Activated B cell treated with CpG ODN at 0.5 μM for 24 hours (primary cell): ENCODE measurements around the gene FBXO10. TPM values are rescaled to one million over a fixed set of nuclear protein-coding genes. Genes with fewer than 3 reads are reported as not detected.

Source experiments
- ATAC-seq: fragments of 200-7000 bp; cut with Tn5 transposase; one replicate; pipeline ENCODE4 v1.10.0; 2021; ENCODE audit warnings: low read depth, mild to moderate bottlenecking, moderate library complexity
- CTCF ChIA-PET: fragments of 350-600 bp; sonication (Branson Sonifier 250); formaldehyde crosslinking; loops from one replicate; lab custom pipeline; 2021; ENCODE audit warnings: antibody characterized with exemption; lab: Charles Lee
- POLR2A ChIA-PET: fragments of 350-600 bp; sonication (Branson Sonifier 250); formaldehyde crosslinking; loops from one replicate; lab custom pipeline; 2021; ENCODE audit warnings: antibody characterized with exemption; lab: Charles Lee
- DNase-seq: peaks from one replicate; pipeline ENCODE4 v3.0.0; 2022
- H3K27ac Mint-ChIP-seq: one replicate; pipeline ENCODE4 v1.8.0; 2020; ENCODE audit warnings: mixed read lengths
- H3K27me3 Mint-ChIP-seq: one replicate; pipeline ENCODE4 v1.8.0; 2021; ENCODE audit warnings: mixed read lengths
- H3K36me3 Mint-ChIP-seq: one replicate; pipeline ENCODE4 v1.8.0; 2021; ENCODE audit warnings: low read depth, mixed read lengths
- H3K4me1 Mint-ChIP-seq: one replicate; pipeline ENCODE4 v1.8.0; 2021; ENCODE audit warnings: mixed read lengths
- H3K4me3 Mint-ChIP-seq: one replicate; pipeline ENCODE4 v1.8.0; 2020; ENCODE audit warnings: mild to moderate bottlenecking, mixed read lengths
- H3K9me3 Mint-ChIP-seq: one replicate; pipeline ENCODE4 v1.8.0; 2020; ENCODE audit warnings: mixed read lengths
- intact Hi-C: fragments of 100-400 bp; cut with micrococcal nuclease; formaldehyde crosslinking; loops from one replicate; pipeline ENCODE4 v1.15.1; 2024
- total RNA-seq: library from RNA; stranded (reverse); gene quantifications from 2 replicates; pipeline ENCODE4 v1.2.3, GENCODE V29; 2022
- TF ChIP-seq, protein P1 (sequence below): fragments of 200-600 bp; IDR thresholded peaks from one replicate; pipeline ENCODE4 v1.8.0; 2022; ENCODE audit warnings: antibody characterized with exemption, mild to moderate bottlenecking

FBXO10 gene
- total RNA-seq, 1 donor from 2014 or later: 39.4 TPM

DNA sequence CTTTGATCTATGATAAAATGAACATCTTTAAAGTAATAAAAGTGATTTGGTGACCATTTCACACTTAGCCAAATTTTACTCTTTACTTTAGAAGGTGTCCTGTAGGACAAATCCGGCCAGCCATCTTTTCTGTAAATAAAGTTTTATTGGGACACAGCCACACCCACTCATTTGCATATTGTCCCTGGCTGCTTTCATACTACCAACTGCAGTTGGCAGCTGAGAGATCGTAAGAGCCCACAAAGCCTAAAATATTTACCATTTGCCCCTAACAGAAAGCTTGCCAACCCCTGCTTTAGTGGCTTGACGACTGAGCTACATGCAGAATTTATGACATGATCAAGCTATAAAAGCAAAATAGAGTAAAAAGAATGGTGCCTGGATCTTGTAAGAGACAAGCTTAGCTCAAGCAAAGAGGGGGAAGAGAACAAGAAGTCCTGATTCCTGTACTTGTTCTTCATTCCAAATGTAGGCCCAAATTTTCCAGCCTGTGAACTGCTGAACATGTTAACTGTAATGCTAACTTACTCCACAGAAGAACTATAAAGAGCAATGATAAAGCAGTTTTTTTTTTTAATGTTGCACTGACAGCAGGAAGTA lies 7.4 kb upstream of the FBXO10 start:
- DNase-seq (no peak), ATAC-seq (no peak)
- ChIA-PET CTCF (interaction anchor here (1.0 to 1.4 kb wide), 2 partner anchors 8 to 710 kb away, joined by 3 to 5 read pairs; partner anchors contain the start of gene TOMM5), POLR2A (interaction anchor here (0.6 to 1.6 kb wide), 3 partner anchors 8 to 33 kb away, joined by 4 to 8 read pairs (median 4); partner anchors contain the start of gene TOMM5)
- Mint-ChIP-seq H3K9me3 (no peaks in the 10 kb centered on the region), H3K4me3 (no peak overlapping the region), H3K27ac (no peak overlapping the region), H3K4me1 (peaks cover 17% of the 10 kb centered on the region), H3K27me3 (no peaks in the 10 kb centered on the region), H3K36me3 (peaks cover 61% of the 10 kb centered on the region)
- intact Hi-C loops: loop anchor here (2.0 to 5.0 kb wide), 2 partner anchors 163 to 484 kb away; partner anchors contain the start of gene SHB
- TF ChIP-seq, protein P1, sequence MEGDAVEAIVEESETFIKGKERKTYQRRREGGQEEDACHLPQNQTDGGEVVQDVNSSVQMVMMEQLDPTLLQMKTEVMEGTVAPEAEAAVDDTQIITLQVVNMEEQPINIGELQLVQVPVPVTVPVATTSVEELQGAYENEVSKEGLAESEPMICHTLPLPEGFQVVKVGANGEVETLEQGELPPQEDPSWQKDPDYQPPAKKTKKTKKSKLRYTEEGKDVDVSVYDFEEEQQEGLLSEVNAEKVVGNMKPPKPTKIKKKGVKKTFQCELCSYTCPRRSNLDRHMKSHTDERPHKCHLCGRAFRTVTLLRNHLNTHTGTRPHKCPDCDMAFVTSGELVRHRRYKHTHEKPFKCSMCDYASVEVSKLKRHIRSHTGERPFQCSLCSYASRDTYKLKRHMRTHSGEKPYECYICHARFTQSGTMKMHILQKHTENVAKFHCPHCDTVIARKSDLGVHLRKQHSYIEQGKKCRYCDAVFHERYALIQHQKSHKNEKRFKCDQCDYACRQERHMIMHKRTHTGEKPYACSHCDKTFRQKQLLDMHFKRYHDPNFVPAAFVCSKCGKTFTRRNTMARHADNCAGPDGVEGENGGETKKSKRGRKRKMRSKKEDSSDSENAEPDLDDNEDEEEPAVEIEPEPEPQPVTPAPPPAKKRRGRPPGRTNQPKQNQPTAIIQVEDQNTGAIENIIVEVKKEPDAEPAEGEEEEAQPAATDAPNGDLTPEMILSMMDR: no peak

DNA sequence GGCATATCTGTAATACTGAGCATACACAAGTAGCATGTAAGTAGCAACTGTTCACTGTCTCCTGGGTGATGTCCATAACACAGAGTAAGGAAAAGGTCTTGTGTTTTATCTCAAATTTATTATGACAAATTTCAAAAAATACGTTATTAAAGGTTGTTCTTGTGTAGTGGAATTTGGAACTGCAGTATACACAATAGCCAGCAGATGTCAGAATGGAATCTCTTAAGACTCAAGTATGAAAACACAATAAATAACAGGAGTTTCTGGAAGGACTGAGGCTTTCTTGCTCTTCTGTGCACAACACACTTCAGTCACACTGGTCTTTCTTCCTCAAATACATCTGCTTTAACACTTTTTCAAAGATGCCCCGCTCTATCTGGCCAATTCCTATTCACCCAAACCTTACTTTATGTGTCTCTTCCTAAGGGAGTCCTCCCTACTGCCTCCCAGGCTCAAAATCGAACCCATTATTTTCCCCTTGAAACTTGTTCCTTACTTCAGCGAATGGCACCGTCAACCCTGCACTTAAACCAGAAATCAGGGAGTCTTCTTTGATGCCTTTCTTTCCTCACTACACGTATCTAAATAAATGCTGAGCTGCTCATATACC lies 6.5 kb upstream of the FBXO10 start:
- intact Hi-C loops: loop anchor here (1.0 to 5.0 kb wide), 3 partner anchors 10 to 485 kb away; partner anchors contain the start of genes SHB and TOMM5
- peaks cover 51% of the 10 kb centered on the region for H3K36me3 Mint-ChIP-seq
- ChIA-PET CTCF (interaction anchor here (1.4 kb wide), 1 partner anchor 9 kb away, joined by 5 read pairs; the partner anchor contains the start of gene TOMM5), POLR2A (interaction anchor here (1.3 to 1.6 kb wide), 1 partner anchor 10 kb away, joined by 6 to 8 read pairs; the partner anchor contains the start of gene TOMM5)
- TF ChIP-seq, protein P1: no peak
- DNase-seq: no peak
- no peak overlapping the region for H3K4me3 Mint-ChIP-seq
- H3K27me3 Mint-ChIP-seq: no peaks in the 10 kb centered on the region
- ATAC-seq: peak; percentile 69
- peak overlapping the region; percentile 47 for H3K27ac Mint-ChIP-seq
- peaks cover 21% of the 10 kb centered on the region for H3K4me1 Mint-ChIP-seq
- H3K9me3 Mint-ChIP-seq: no peaks in the 10 kb centered on the region

DNA sequence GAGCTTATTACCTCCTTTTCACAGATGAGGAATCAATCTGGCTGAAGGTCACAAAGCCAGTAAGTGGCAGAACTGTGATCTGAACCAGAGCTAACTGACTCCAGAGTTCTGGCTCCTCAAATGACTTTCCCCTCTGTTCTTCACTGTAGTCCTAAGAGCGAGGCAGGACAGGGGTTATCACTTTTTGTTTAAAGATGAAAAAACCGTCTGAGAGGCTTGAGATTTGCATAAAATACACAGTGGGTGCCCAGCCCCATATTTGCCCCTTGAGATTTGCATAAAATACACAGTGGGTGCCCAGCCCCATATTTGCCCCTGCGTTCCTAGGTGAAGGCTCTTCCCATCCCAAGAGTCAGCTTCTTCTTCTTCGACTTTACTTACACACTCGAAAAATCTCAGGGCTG lies 667 bp downstream of the FBXO10 start:
- no peaks in the 10 kb centered on the region for H3K9me3 Mint-ChIP-seq
- ATAC-seq (peak; percentile 67), DNase-seq (no peak)
- peaks cover 26% of the 10 kb centered on the region for H3K36me3 Mint-ChIP-seq
- ChIA-PET POLR2A (interaction anchor here (0.6 to 3.2 kb wide), 14 partner anchors 8 to 538 kb away, joined by 3 to 48 read pairs (median 4); partner anchors contain the start of genes POLR1E, TOMM5 and ZBTB5), CTCF (no interaction called here)
- no peaks in the 10 kb centered on the region for H3K27me3 Mint-ChIP-seq
- H3K27ac Mint-ChIP-seq: peak overlapping the region; percentile 85
- peak overlapping the region; percentile 92 for H3K4me3 Mint-ChIP-seq
- TF ChIP-seq, protein P1: no peak
- intact Hi-C loops: loop anchor here (1.0 to 10.0 kb wide), 4 partner anchors 10 to 551 kb away; partner anchors contain the start of genes POLR1E and TOMM5
- peaks cover 48% of the 10 kb centered on the region for H3K4me1 Mint-ChIP-seq

DNA sequence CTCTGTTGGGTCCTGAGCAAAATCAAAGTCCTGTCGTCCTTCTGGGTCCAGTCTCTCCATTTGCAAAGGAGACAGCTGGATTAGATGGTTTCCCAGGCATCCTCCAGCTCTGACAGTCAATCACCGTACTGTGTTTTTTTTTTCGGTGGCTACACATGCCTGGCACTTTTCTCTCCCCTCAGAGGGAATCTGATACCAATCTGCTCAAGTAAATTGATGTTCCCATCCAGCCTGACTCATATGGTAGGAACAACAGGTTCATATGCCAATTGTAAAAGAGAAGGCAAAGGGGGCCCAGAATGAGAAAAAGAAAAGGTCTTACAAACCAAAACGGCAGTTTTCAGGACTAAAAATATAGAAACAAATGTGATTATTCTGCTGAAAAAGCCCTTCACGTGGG lies 1.2 kb downstream of the FBXO10 start:
- peaks cover 52% of the 10 kb centered on the region for H3K4me1 Mint-ChIP-seq
- no peaks in the 10 kb centered on the region for H3K27me3 Mint-ChIP-seq
- DNase-seq (no peak), ATAC-seq (no peak)
- H3K9me3 Mint-ChIP-seq: no peaks in the 10 kb centered on the region
- H3K4me3 Mint-ChIP-seq: peak overlapping the region; percentile 92
- no peak overlapping the region for H3K27ac Mint-ChIP-seq
- CTCF ChIA-PET: no interaction called here
- peaks cover 30% of the 10 kb centered on the region for H3K36me3 Mint-ChIP-seq
- intact Hi-C loops: loop anchor here (1.0 to 10.0 kb wide), 4 partner anchors 10 to 550 kb away; partner anchors contain the start of genes POLR1E and TOMM5
- TF ChIP-seq, protein P1: no peak
- POLR2A ChIA-PET: interaction anchor here (0.8 to 3.2 kb wide), 9 partner anchors 9 to 537 kb away, joined by 3 to 48 read pairs (median 4); partner anchors contain the start of genes TOMM5 and ZBTB5
